Activated CD8-positive, alpha-beta memory T cell treated with anti-CD3 and anti-CD28 coated beads for 48 hours (primary cell): ENCODE data around the gene EPHB1.
A peak's percentile ranks its signal among the peaks of the same experiment; 100 is the strongest.

ENCODE experiments used
- DNase-seq, 3 experiments: peaks; one replicate each; pipeline ENCODE4 v3.0.0-alpha.2; 2020; ENCODE audit warnings: low read depth in 2 of 3, low spot score in 2 of 3

The EPHB1 gene

GRCh38 chr3:134877788-134878187 lies 82.7 kb downstream of the EPHB1 start:
- no peak for DNase-seq

- no peak for DNase-seq
Measured at GRCh38 chr3:134879990-134880389, 84.9 kb downstream of the EPHB1 start.

GRCh38 chr3:134880431-134880830 lies 85.4 kb downstream of the EPHB1 start:
- no peak for DNase-seq

GRCh38 chr3:134881305-134881704 lies 86.2 kb downstream of the EPHB1 start:
- DNase-seq = no peak

- no peak for DNase-seq
Measured at GRCh38 chr3:134883697-134884385, 88.8 kb downstream of the EPHB1 start.

- DNase-seq = no peak
Measured at GRCh38 chr3:134885877-134886621, 91.0 kb downstream of the EPHB1 start.

- DNase-seq = no peak
Measured at GRCh38 chr3:134886991-134887390, 91.9 kb downstream of the EPHB1 start.

- DNase-seq = no peak
Measured at GRCh38 chr3:134887536-134887935, 92.5 kb downstream of the EPHB1 start.

GRCh38 chr3:134892326-134892725 lies 97.3 kb downstream of the EPHB1 start:
- DNase-seq = no peak

- no peak for DNase-seq
Measured at GRCh38 chr3:134892761-134893160, 97.7 kb downstream of the EPHB1 start.

GRCh38 chr3:134894533-134894932 lies 99.5 kb downstream of the EPHB1 start:
- DNase-seq = no peak

- DNase-seq = no peak
Measured at GRCh38 chr3:134895181-134895580, 100.1 kb downstream of the EPHB1 start.

GRCh38 chr3:134896141-134896540 lies 101.1 kb downstream of the EPHB1 start:
- no peak for DNase-seq

- DNase-seq = no peak
Measured at GRCh38 chr3:134896696-134897095, 101.6 kb downstream of the EPHB1 start.

GRCh38 chr3:134897391-134898141 lies 102.5 kb downstream of the EPHB1 start:
- DNase-seq = no peak

- DNase-seq = no peak
Measured at GRCh38 chr3:134898181-134898754, 103.2 kb downstream of the EPHB1 start.

GRCh38 chr3:134899786-134900185 lies 104.7 kb downstream of the EPHB1 start:
- no peak for DNase-seq

- no peak for DNase-seq
Measured at GRCh38 chr3:134900482-134900881, 105.4 kb downstream of the EPHB1 start.

- DNase-seq = no peak
Measured at GRCh38 chr3:134901461-134901860, 106.4 kb downstream of the EPHB1 start.

- DNase-seq = no peak
Measured at GRCh38 chr3:134903837-134904236, 108.8 kb downstream of the EPHB1 start.

GRCh38 chr3:134904241-134904771 lies 109.2 kb downstream of the EPHB1 start:
- peak in 2 of 3 experiments; percentile 2 to 19 for DNase-seq
